Embryonic facial prominence (tissue), 1 donor: ENCODE results near the gene AGO4.
"Not testable (repeated sequence)": the region's sequence is repeated elsewhere in the genome, so short reads cannot be mapped to it uniquely, and the experiment has no call there.

Source experiments
- DNase-seq: peaks from one replicate; pipeline ENCODE4 v3.0.0-alpha.2; 2016; ENCODE audit errors: extremely low spot score

Gene AGO4

GRCh38 chr1:35810096-35810881 is 2.5 kb downstream of the AGO4 start:
- DNase-seq: no peak

GRCh38 chr1:35812754-35813153 is 4.9 kb downstream of the AGO4 start:
- DNase-seq: not testable (repeated sequence)

- DNase-seq: no peak
Measured at GRCh38 chr1:35825255-35825654, 17.4 kb downstream of the AGO4 start.

GRCh38 chr1:35832276-35832905 is 24.6 kb downstream of the AGO4 start:
- DNase-seq: no peak

- no peak for DNase-seq
Measured at GRCh38 chr1:35833395-35833794, 25.6 kb downstream of the AGO4 start.

- no peak for DNase-seq
Measured at GRCh38 chr1:35834218-35834617, 26.4 kb downstream of the AGO4 start.

- DNase-seq: no peak
Measured at GRCh38 chr1:35835398-35835797, 27.6 kb downstream of the AGO4 start.

GRCh38 chr1:35836734-35837133 is 28.9 kb downstream of the AGO4 start:
- no peak for DNase-seq

- no peak for DNase-seq
Measured at GRCh38 chr1:35838693-35839245, 31.0 kb downstream of the AGO4 start.

- DNase-seq: no peak
Measured at GRCh38 chr1:35844826-35845225, 37.0 kb downstream of the AGO4 start.

GRCh38 chr1:35845766-35846165 is 38.0 kb downstream of the AGO4 start:
- no peak for DNase-seq

- DNase-seq: no peak
Measured at GRCh38 chr1:35847935-35848565, 40.2 kb downstream of the AGO4 start.

GRCh38 chr1:35850051-35850450 is 42.2 kb downstream of the AGO4 start:
- DNase-seq: no peak

- no peak for DNase-seq
Measured at GRCh38 chr1:35850716-35851115, 42.9 kb downstream of the AGO4 start.

GRCh38 chr1:35851132-35851869 is 43.5 kb downstream of the AGO4 start:
- no peak for DNase-seq

- no peak for DNase-seq
Measured at GRCh38 chr1:35852241-35852640, 44.4 kb downstream of the AGO4 start.

- DNase-seq: no peak
Measured at GRCh38 chr1:35854989-35855700, 47.3 kb downstream of the AGO4 start.

- DNase-seq: no peak
Measured at GRCh38 chr1:35856964-35857363, 49.1 kb downstream of the AGO4 start.

- no peak for DNase-seq
Measured at GRCh38 chr1:35857830-35858229, 50.0 kb downstream of the AGO4 start.

GRCh38 chr1:35860696-35861095 is 52.9 kb downstream of the AGO4 start:
- DNase-seq: no peak

GRCh38 chr1:35863136-35863535 is 55.3 kb downstream of the AGO4 start:
- no peak for DNase-seq
